Uterus (tissue), 2 donors: Measurements from ENCODE around the gene MRPL55.

Experiments used
- CTCF ChIP-seq, 4 experiments: fragments of 200-600 bp in 2 of 4; fragments of 450-650 bp in 2 of 4; sonication (generic) in 2 of 4; IDR thresholded peaks; one replicate each; pipeline ENCODE4 v1.5.1; 2016 to 2019; ENCODE audit warnings: antibody characterized with exemption in 4 of 4, mild to moderate bottlenecking in 2 of 4, moderate library complexity in 1 of 4
- POLR2A ChIP-seq, 2 donors: fragments of 450-650 bp; IDR thresholded peaks; one replicate each; pipeline ENCODE4 v1.6.1; 2016; ENCODE audit warnings: antibody characterized with exemption in 2 of 2, mild to moderate bottlenecking in 1 of 2, moderate library complexity in 1 of 2

GRCh38 chr1:228081144-228081543 lies 28.0 kb downstream of the MRPL55 start:
- no peak for TF ChIP-seq POLR2A (IDR thresholded peaks at IDR 0.05)
- no peak for TF ChIP-seq CTCF (IDR thresholded peaks at IDR 0.05)
